ENCODE measurements around the gene LEP.
"Not testable (repeated sequence)": the region's sequence is repeated elsewhere in the genome, so short reads cannot be mapped to it uniquely, and the experiment has no call there.

- TF ChIP-seq POLR2A, CTCF (IDR thresholded peaks at IDR 0.05): not testable (repeated sequence)
These were observed 39.4 kb downstream of the LEP start for GRCh38 chr7:128280451-128280850.
